ENCODE data around the gene GGCT. TPM values are rescaled to one million over a fixed set of nuclear protein-coding genes. Genes with fewer than 3 reads are reported as not detected.
"Not testable (repeated sequence)": the region's sequence is repeated elsewhere in the genome, so short reads cannot be mapped to it uniquely, and the experiment has no call there.

GGCT gene
- total and polyA plus RNA-seq, 2 donors from 2014 or later, result 23.8 to 70.1 TPM

DNA sequence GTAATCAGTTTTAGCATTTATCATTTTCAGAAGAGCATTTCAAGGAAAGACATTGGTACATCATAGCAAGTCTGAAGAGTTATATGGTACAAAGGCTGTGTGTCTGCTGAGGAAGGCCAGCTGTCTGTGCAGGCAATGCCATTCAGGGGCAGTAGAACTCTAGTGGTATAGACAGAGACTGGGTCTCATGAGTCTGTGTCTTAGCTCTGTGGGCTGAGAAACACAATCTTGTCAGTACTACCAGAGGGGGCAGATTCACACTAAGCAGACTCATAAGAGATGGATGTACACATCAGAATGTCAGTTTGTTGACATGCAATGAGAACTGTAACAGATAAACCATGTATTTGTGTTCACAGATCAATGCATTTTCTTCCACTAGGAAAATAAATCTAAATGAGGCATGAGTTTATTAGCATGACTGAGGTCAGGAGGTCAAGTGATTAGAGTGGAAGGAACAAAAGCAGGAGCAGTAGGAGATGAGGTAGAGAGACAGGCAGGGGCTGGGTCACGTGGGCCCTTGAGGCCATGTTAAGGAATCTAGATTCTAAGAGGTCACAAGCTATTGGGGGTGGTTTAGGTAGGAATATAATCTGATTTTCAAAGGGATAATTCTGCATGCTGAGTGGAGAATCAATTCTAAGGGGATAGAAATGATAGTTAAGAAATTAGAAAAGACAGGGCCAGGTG lies 7.5 kb upstream of the GGCT start:
- Histone ChIP-seq H3K9me3 (ENCODE audit: control insufficient read depth in 2 of 3, insufficient read depth in 1 of 3, low read length in 3 of 3) (no peaks in the 10 kb centered on the region), H3K27ac (ENCODE audit: low read depth in 2 of 2, low read length in 2 of 2) (no peak overlapping the region), H3K36me3 (ENCODE audit: control insufficient read depth in 2 of 3, insufficient read depth in 3 of 3, low read length in 3 of 3) (no peaks in the 10 kb centered on the region), H3K4me1 (ENCODE audit: control insufficient read depth in 2 of 3, insufficient read depth in 2 of 3, low read depth in 1 of 3, low read length in 3 of 3) (peaks cover 0 to 4% (median 0%) of the 10 kb centered on the region in 3 donors), H3K9ac (ENCODE audit: low read length in 3 of 3) (no peak overlapping the region), H3K4me3 (ENCODE audit: low read length in 3 of 3) (no peak overlapping the region), H3K27me3 (ENCODE audit: control insufficient read depth, insufficient read depth, low read length) (no peaks in the 10 kb centered on the region)
- FAIRE-seq, result no peak
- DNase-seq, result no peak
- intact Hi-C loops (cut with DNase I), result no loop called here
- TF ChIP-seq, protein P1, sequence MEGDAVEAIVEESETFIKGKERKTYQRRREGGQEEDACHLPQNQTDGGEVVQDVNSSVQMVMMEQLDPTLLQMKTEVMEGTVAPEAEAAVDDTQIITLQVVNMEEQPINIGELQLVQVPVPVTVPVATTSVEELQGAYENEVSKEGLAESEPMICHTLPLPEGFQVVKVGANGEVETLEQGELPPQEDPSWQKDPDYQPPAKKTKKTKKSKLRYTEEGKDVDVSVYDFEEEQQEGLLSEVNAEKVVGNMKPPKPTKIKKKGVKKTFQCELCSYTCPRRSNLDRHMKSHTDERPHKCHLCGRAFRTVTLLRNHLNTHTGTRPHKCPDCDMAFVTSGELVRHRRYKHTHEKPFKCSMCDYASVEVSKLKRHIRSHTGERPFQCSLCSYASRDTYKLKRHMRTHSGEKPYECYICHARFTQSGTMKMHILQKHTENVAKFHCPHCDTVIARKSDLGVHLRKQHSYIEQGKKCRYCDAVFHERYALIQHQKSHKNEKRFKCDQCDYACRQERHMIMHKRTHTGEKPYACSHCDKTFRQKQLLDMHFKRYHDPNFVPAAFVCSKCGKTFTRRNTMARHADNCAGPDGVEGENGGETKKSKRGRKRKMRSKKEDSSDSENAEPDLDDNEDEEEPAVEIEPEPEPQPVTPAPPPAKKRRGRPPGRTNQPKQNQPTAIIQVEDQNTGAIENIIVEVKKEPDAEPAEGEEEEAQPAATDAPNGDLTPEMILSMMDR (IDR thresholded peaks at IDR 0.05; ENCODE audit: borderline replicate concordance, extremely low read depth, insufficient read depth), result no peak

DNA sequence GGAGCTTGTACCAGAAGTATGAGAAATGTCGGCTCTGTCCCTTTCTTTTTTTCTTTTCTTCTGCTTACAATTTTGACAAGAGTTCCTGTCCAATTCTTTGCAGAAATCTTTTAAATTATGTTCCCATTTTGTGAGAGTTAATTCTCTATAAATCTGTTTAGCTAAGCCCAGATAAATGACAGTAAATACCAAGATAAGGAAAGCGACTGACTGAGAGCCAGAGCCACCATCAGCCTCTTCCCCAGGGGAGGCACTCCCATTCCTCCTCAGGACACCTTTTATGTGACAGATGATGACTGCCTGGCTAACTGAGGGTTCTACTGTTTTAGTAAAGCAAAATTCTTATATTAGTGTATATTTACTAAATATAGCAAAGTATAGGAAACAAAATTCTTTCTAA lies 6.9 kb upstream of the GGCT start:
- no peak for DNase-seq
- no peak overlapping the region for H3K9ac ChIP-seq (ENCODE audit: low read length in 3 of 3)
- no peaks in the 10 kb centered on the region for H3K27me3 ChIP-seq (ENCODE audit: control insufficient read depth, insufficient read depth, low read length)
- H3K4me3 ChIP-seq (ENCODE audit: low read length in 3 of 3), result no peak overlapping the region
- no peaks in the 10 kb centered on the region for H3K9me3 ChIP-seq (ENCODE audit: control insufficient read depth in 2 of 3, insufficient read depth in 1 of 3, low read length in 3 of 3)
- no peaks in the 10 kb centered on the region for H3K36me3 ChIP-seq (ENCODE audit: control insufficient read depth in 2 of 3, insufficient read depth in 3 of 3, low read length in 3 of 3)
- TF ChIP-seq, protein P1 (IDR thresholded peaks at IDR 0.05; ENCODE audit: borderline replicate concordance, extremely low read depth, insufficient read depth), result no peak
- FAIRE-seq, result no peak
- peaks cover 0 to 4% (median 0%) of the 10 kb centered on the region in 3 donors for H3K4me1 ChIP-seq (ENCODE audit: control insufficient read depth in 2 of 3, insufficient read depth in 2 of 3, low read depth in 1 of 3, low read length in 3 of 3)
- intact Hi-C loops (cut with DNase I), result no loop called here
- no peak overlapping the region for H3K27ac ChIP-seq (ENCODE audit: low read depth in 2 of 2, low read length in 2 of 2)

DNA sequence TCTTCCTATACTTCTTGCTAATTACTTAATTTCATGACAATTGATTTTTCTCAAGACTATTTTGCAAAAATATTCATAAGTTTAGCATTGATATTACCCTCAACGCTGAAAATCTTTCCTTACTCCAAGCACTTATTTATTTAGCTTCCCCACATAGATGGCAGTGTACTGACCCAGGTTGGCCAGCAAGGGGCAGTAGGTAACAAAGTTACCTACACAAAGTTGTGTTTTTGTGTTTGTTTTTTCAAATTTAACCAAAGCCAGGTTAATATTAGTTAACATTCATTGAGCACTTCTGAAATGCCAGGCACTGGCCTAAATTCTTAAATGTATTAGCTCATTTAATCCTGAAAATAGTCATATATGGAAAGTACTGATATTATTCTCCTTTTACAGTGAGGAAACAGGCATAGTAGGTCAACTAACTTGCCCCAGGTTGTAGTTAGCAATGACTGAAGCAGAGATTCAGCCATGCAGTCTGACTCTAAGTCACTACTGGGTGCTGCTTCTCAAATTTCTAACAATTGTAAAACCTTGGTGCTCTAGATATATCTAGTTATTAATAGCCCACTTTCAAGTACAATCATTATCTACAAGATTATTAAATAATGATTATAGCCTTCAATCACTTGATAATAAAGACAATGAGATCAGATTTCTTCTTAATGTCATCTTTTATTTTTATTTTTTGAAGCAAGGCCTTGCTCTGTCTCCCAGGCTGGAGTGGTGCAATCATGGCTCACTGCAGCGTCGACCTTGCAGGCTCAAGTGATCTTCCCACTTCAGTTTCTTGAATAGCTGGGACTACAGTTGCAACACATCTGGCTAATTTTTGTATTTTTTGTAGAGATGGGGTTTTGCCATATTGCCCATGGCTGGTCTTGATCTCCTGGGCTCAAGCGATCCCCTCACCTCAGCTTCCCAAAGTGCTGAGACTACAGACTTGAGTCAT lies 5.8 kb upstream of the GGCT start:
- Histone ChIP-seq H3K27ac (ENCODE audit: low read depth in 2 of 2, low read length in 2 of 2) (peak overlapping the region in 1 of 2 donors; percentile 40), H3K4me1 (ENCODE audit: control insufficient read depth in 2 of 3, insufficient read depth in 2 of 3, low read depth in 1 of 3, low read length in 3 of 3) (peaks cover 0 to 4% (median 0%) of the 10 kb centered on the region in 3 donors), H3K9ac (ENCODE audit: low read length in 3 of 3) (no peak overlapping the region), H3K9me3 (ENCODE audit: control insufficient read depth in 2 of 3, insufficient read depth in 1 of 3, low read length in 3 of 3) (no peaks in the 10 kb centered on the region), H3K4me3 (ENCODE audit: low read length in 3 of 3) (no peak overlapping the region), H3K27me3 (ENCODE audit: control insufficient read depth, insufficient read depth, low read length) (no peaks in the 10 kb centered on the region), H3K36me3 (ENCODE audit: control insufficient read depth in 2 of 3, insufficient read depth in 3 of 3, low read length in 3 of 3) (no peaks in the 10 kb centered on the region)
- TF ChIP-seq, protein P1 (IDR thresholded peaks at IDR 0.05; ENCODE audit: borderline replicate concordance, extremely low read depth, insufficient read depth), result peak; percentile 68
- DNase-seq (peak in 2 of 5 donors; percentile 33 to 46), FAIRE-seq (peak; percentile 80)
- intact Hi-C loops (cut with DNase I), result no loop called here

DNA sequence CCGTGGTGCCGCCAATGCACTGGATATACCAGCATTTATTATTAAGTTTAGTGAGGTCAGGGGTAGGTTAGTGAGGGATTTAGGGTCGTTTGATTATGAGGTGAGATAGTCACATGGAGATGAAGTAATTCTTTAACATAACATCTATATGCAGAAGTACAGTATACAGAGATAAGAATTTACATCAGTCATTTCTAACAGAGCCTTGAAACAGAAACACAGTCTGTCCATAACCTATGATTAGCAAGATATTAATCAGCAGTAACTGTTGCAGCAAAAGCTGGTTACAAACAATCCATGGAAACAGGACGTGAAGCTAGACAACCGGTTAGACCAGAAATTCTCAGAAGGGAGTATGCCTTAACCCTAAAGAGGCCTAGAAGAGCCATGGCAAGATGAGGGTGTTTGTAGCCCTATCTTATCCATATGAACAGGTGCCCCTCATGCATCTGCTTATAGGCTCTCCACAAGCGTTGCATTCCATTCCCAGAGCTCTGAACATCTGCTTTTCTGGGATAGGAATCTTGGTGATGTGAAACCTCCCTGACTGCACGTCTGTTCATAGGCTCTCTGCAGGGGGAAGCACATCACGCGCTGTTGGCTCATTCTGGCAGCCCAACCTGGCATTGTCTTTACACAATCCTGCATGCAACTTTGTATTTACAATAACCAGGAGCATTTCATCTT lies 4.7 kb upstream of the GGCT start:
- intact Hi-C loops (cut with DNase I), result not testable (repeated sequence)

DNA sequence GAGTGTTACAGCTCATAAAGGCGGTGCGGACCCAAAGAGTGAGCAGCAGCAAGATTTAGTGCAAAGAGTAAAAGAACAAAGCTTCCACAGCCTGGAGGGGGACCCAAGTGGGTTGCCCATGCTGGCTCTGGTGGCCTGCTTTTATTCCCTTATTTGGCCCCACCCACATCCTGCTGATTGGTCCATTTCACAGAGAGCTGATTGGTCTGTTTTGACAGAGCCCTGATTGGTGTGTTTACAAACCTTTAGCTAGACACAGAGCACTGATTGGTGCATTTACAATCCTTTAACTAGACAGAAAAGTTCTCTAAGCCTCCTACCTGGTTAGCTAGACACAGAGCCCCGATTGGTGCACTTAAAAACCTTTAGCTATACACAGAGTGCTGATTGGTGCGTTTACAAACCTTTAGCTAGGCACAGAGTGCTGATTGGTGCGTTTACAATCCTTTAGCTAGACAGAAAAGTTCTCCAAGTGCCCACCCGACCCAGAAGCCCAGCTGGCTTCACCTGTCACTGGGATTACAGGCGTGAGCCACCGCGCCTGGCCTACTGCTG lies 2.8 kb upstream of the GGCT start:
- H3K27me3 ChIP-seq (ENCODE audit: control insufficient read depth, insufficient read depth, low read length); H3K4me3 ChIP-seq (ENCODE audit: low read length in 3 of 3); DNase-seq; H3K9ac ChIP-seq (ENCODE audit: low read length in 3 of 3); H3K36me3 ChIP-seq (ENCODE audit: control insufficient read depth in 2 of 3, insufficient read depth in 3 of 3, low read length in 3 of 3); H3K27ac ChIP-seq (ENCODE audit: low read depth in 2 of 2, low read length in 2 of 2); intact Hi-C loops (cut with DNase I); FAIRE-seq; H3K9me3 ChIP-seq (ENCODE audit: control insufficient read depth in 2 of 3, insufficient read depth in 1 of 3, low read length in 3 of 3): not testable (repeated sequence)
- H3K4me1 ChIP-seq (ENCODE audit: control insufficient read depth in 2 of 3, insufficient read depth in 2 of 3, low read depth in 1 of 3, low read length in 3 of 3), result peaks cover 0 to 12% (median 8%) of the 10 kb centered on the region in 3 donors

More for the DNA sequence above, 4.7 kb upstream of the GGCT start:
- not testable (repeated sequence) for H3K4me3 ChIP-seq (ENCODE audit: low read length in 3 of 3); H3K9ac ChIP-seq (ENCODE audit: low read length in 3 of 3); H3K27ac ChIP-seq (ENCODE audit: low read depth in 2 of 2, low read length in 2 of 2); H3K36me3 ChIP-seq (ENCODE audit: control insufficient read depth in 2 of 3, insufficient read depth in 3 of 3, low read length in 3 of 3); H3K4me1 ChIP-seq (ENCODE audit: control insufficient read depth in 2 of 3, insufficient read depth in 2 of 3, low read depth in 1 of 3, low read length in 3 of 3); FAIRE-seq; H3K27me3 ChIP-seq (ENCODE audit: control insufficient read depth, insufficient read depth, low read length); DNase-seq; H3K9me3 ChIP-seq (ENCODE audit: control insufficient read depth in 2 of 3, insufficient read depth in 1 of 3, low read length in 3 of 3)
